Testis (tissue), 3 donors: Measurements from ENCODE around the gene RNF224. TPM values are rescaled to one million over a fixed set of nuclear protein-coding genes. Genes with fewer than 3 reads are reported as not detected.

Experiments
- DNase-seq: peaks from one replicate; pipeline ENCODE4 v3.0.0-alpha.2; 2019
- H3K27ac ChIP-seq, 2 donors: fragments of 200-600 bp; sonication (generic); one replicate each; pipeline ENCODE4 v1.5.1; 2019
- H3K27me3 ChIP-seq: fragments of 200-600 bp; sonication (generic); one replicate; pipeline ENCODE4 v1.5.1; 2019
- H3K36me3 ChIP-seq: fragments of 200-600 bp; sonication (generic); one replicate; pipeline ENCODE4 v1.5.1; 2017; ENCODE audit warnings: low read depth; ENCODE audit errors: missing control alignments
- H3K4me1 ChIP-seq: fragments of 200-600 bp; sonication (generic); one replicate; pipeline ENCODE4 v1.5.1; 2019
- H3K4me3 ChIP-seq, 2 donors: fragments of 200-600 bp; sonication (generic); one replicate each; pipeline ENCODE4 v1.5.1; 2017 to 2019
- H3K9me3 ChIP-seq: fragments of 200-600 bp; sonication (generic); one replicate; pipeline ENCODE4 v1.5.1; 2017
- CTCF ChIP-seq, 3 experiments: fragments of 450-650 bp in 2 of 3; fragments of 200-600 bp in 1 of 3; sonication (generic) in 1 of 3; IDR thresholded peaks; one replicate each; pipeline ENCODE4 v1.5.1; 2016 to 2019; ENCODE audit warnings: antibody characterized with exemption in 3 of 3, mild to moderate bottlenecking in 2 of 3, moderate library complexity in 1 of 3
- POLR2A ChIP-seq: fragments of 450-650 bp; IDR thresholded peaks from one replicate; pipeline ENCODE4 v1.6.1; 2017; ENCODE audit warnings: antibody characterized with exemption, mild to moderate bottlenecking, moderate library complexity
- WGBS, 2 donors: methylation state at CpG; one replicate each; pipeline ENCODE4 v1.1.5; 2018; 5-methylcytosine and 5-hydroxymethylcytosine counted together
- intact Hi-C: fragments of 100-400 bp; cut with DNase I; formaldehyde crosslinking; loops from one replicate; pipeline ENCODE4 v1.15.1; 2023; ENCODE audit warnings: low total_unique reads
- polyA plus RNA-seq: library from polyadenylated mRNA; stranded (reverse); fragments of 350-450 nt; fragmentation: Illumina TruSeq; extraction: RNeasy Lipid Tissue Mini Kit (QIAGEN cat#74804); gene quantifications from one replicate; pipeline ENCODE4 v1.2.3, GENCODE V29; 2014; ENCODE audit warnings: low read depth, low replicate concordance; ENCODE audit not compliant: insufficient read depth
- total RNA-seq, 2 donors: library from RNA; depleted of rRNA; stranded (reverse); fragments of >200 nt; gene quantifications; one replicate each; pipeline ENCODE4 v1.2.3, GENCODE V29; 2016

The RNF224 gene
- total and polyA plus RNA-seq, 3 donors from 2014 or later, result 0.17 to 0.71 (median 0.37) TPM

- H3K27ac ChIP-seq, result no peak overlapping the region
- no peaks in the 10 kb centered on the region for H3K36me3 ChIP-seq
- H3K9me3 ChIP-seq, result no peaks in the 10 kb centered on the region
- WGBS, 2 donors, result 95% methylated on average over 19 of the region's 19 CpGs; no CpG with 5 or more reads in 1 of the 2 donors
- H3K27me3 ChIP-seq, result no peaks in the 10 kb centered on the region
- no peak for DNase-seq
- TF ChIP-seq POLR2A, result no peak
- peaks cover 26% of the 10 kb centered on the region for H3K4me1 ChIP-seq
- H3K4me3 ChIP-seq, result no peak overlapping the region
- intact Hi-C loops, result no loop called here
Observed at GRCh38 chr9:137185921-137186320, 41.4 kb upstream of the RNF224 start.

GRCh38 chr9:137186385-137186784 lies 40.9 kb upstream of the RNF224 start:
- H3K4me3 ChIP-seq, result no peak overlapping the region
- no peaks in the 10 kb centered on the region for H3K27me3 ChIP-seq
- WGBS, 2 donors, result 68 to 74% methylated on average over 3 to 6 of the region's 6 CpGs
- no peak for DNase-seq
- H3K27ac ChIP-seq, result no peak overlapping the region
- intact Hi-C loops, result no loop called here
- H3K4me1 ChIP-seq, result peaks cover 26% of the 10 kb centered on the region
- H3K9me3 ChIP-seq, result no peaks in the 10 kb centered on the region
- no peaks in the 10 kb centered on the region for H3K36me3 ChIP-seq
- no peak for TF ChIP-seq POLR2A
- no peak for TF ChIP-seq CTCF (IDR thresholded peaks at IDR 0.05)

GRCh38 chr9:137187386-137187785 lies 39.9 kb upstream of the RNF224 start:
- no peak for DNase-seq
- Histone ChIP-seq H3K4me3 (peak overlapping the region; percentile 96 to 98), H3K36me3 (no peaks in the 10 kb centered on the region), H3K27ac (no peak overlapping the region), H3K4me1 (peaks cover 26% of the 10 kb centered on the region), H3K27me3 (no peaks in the 10 kb centered on the region), H3K9me3 (no peaks in the 10 kb centered on the region)
- intact Hi-C loops, result no loop called here
- TF ChIP-seq CTCF (IDR thresholded peaks at IDR 0.05) (no peak), POLR2A (no peak)
- WGBS, 2 donors, result 52 to 76% methylated on average over 15 of the region's 15 CpGs

GRCh38 chr9:137188086-137188489 lies 39.2 kb upstream of the RNF224 start:
- H3K4me1 ChIP-seq, result peaks cover 26% of the 10 kb centered on the region
- TF ChIP-seq CTCF (IDR thresholded peaks at IDR 0.05) (no peak), POLR2A (no peak)
- intact Hi-C loops, result no loop called here

GRCh38 chr9:137188490-137189296 lies 38.6 kb upstream of the RNF224 start, which contains the start of the genes ANAPC2 and SSNA1:
TSS of gene ANAPC2 (minus strand) at chr9:137188560. CDS start at chr9:137188532, 28 bp downstream.
TSS of gene SSNA1 (plus strand) at chr9:137188676. CDS start at chr9:137188727, 51 bp downstream.
- intact Hi-C loops, result no loop called here
- Histone ChIP-seq H3K4me3 (peak within 1 kb of the TSS; percentile 96 to 98), H3K27ac (peak within 1 kb of the TSS; percentile 68 to 86), H3K36me3 (no peaks in the 10 kb centered on the region), H3K4me1 (peaks cover 26% of the 10 kb centered on the region), H3K9me3 (no peaks in the 10 kb centered on the region), H3K27me3 (no peaks in the 10 kb centered on the region)
- DNase-seq, result peak; percentile 93
- TF ChIP-seq CTCF (IDR thresholded peaks at IDR 0.05) (peak in 2 of 3 experiments; percentile 37 to 46), POLR2A (peak; percentile 38)
- WGBS, 2 donors, result 0 to 1% methylated on average over 5 to 59 of the region's 98 CpGs

More at GRCh38 chr9:137188086-137188489, 39.2 kb upstream of the RNF224 start:
- peak overlapping the region in 1 of 2 donors; percentile 86 for H3K27ac ChIP-seq
- no peaks in the 10 kb centered on the region for H3K9me3 ChIP-seq
- H3K27me3 ChIP-seq, result no peaks in the 10 kb centered on the region
- WGBS, 2 donors, result 0 to 1% methylated on average over 16 to 31 of the region's 31 CpGs
- H3K36me3 ChIP-seq, result no peaks in the 10 kb centered on the region
- peak overlapping the region; percentile 96 to 98 for H3K4me3 ChIP-seq
- no peak for DNase-seq
